ENCODE measurements around the gene INCENP. TPM values are rescaled to one million over a fixed set of nuclear protein-coding genes. Genes with fewer than 3 reads are reported as not detected.

INCENP gene
- total RNA-seq, 6 experiments from 2014 or later, result 32.3 to 60.0 (median 54.1) TPM

- peaks cover 6% of the 10 kb centered on the region; the same call in 1 of the 2 replicates for H3K36me3 Mint-ChIP-seq (ENCODE audit: low read depth)
- H3K27me3 Mint-ChIP-seq (ENCODE audit: insufficient read depth), result no peaks in the 10 kb centered on the region
- no peak overlapping the region for H3K27ac Mint-ChIP-seq
- no peak for TF ChIP-seq CTCF (IDR thresholded peaks at IDR 0.05)
- H3K4me3 Mint-ChIP-seq, result no peak overlapping the region
- peaks cover 19% of the 10 kb centered on the region for H3K9me3 Mint-ChIP-seq
- no peak for DNase-seq
- H3K4me1 Mint-ChIP-seq (ENCODE audit: low read depth), result no peaks in the 10 kb centered on the region
These were observed 36.1 kb upstream of the INCENP start for GRCh38 chr11:62087694-62088093.

GRCh38 chr11:62088331-62088933 lies 35.4 kb upstream of the INCENP start:
- TF ChIP-seq CTCF (IDR thresholded peaks at IDR 0.05), result no peak
- Mint-ChIP-seq H3K9me3 (peaks cover 19% of the 10 kb centered on the region), H3K4me1 (ENCODE audit: low read depth) (no peaks in the 10 kb centered on the region), H3K4me3 (no peak overlapping the region), H3K27ac (no peak overlapping the region), H3K36me3 (ENCODE audit: low read depth) (peaks cover 6% of the 10 kb centered on the region; the same call in 1 of the 2 replicates), H3K27me3 (ENCODE audit: insufficient read depth) (no peaks in the 10 kb centered on the region; the same call in 1 of the 2 replicates)
- DNase-seq, result no peak

GRCh38 chr11:62103141-62103540 lies 20.7 kb upstream of the INCENP start:
- H3K4me3 Mint-ChIP-seq, result no peak overlapping the region
- no peaks in the 10 kb centered on the region for H3K36me3 Mint-ChIP-seq (ENCODE audit: low read depth)
- no peak overlapping the region for H3K27ac Mint-ChIP-seq
- DNase-seq, result no peak
- TF ChIP-seq CTCF (IDR thresholded peaks at IDR 0.05), result no peak
- no peaks in the 10 kb centered on the region for H3K9me3 Mint-ChIP-seq
- peaks cover 32% of the 10 kb centered on the region for H3K4me1 Mint-ChIP-seq (ENCODE audit: low read depth)
- H3K27me3 Mint-ChIP-seq (ENCODE audit: insufficient read depth), result no peaks in the 10 kb centered on the region

GRCh38 chr11:62103986-62104385 lies 19.8 kb upstream of the INCENP start:
- H3K36me3 Mint-ChIP-seq (ENCODE audit: low read depth), result no peaks in the 10 kb centered on the region
- TF ChIP-seq CTCF (IDR thresholded peaks at IDR 0.05), result no peak
- no peak for DNase-seq
- H3K27ac Mint-ChIP-seq, result no peak overlapping the region
- no peak overlapping the region for H3K4me3 Mint-ChIP-seq
- H3K4me1 Mint-ChIP-seq (ENCODE audit: low read depth), result peaks cover 38% of the 10 kb centered on the region
- no peaks in the 10 kb centered on the region for H3K9me3 Mint-ChIP-seq
- no peaks in the 10 kb centered on the region for H3K27me3 Mint-ChIP-seq (ENCODE audit: insufficient read depth)

GRCh38 chr11:62104816-62105653 lies 18.8 kb upstream of the INCENP start:
- H3K27me3 Mint-ChIP-seq (ENCODE audit: insufficient read depth), result no peaks in the 10 kb centered on the region
- H3K36me3 Mint-ChIP-seq (ENCODE audit: low read depth), result no peaks in the 10 kb centered on the region
- TF ChIP-seq CTCF (IDR thresholded peaks at IDR 0.05), result no peak
- H3K4me1 Mint-ChIP-seq (ENCODE audit: low read depth), result peaks cover 45% of the 10 kb centered on the region
- peak; percentile 74 for DNase-seq
- peak overlapping the region; percentile 90 for H3K27ac Mint-ChIP-seq
- peak overlapping the region; percentile 88 for H3K4me3 Mint-ChIP-seq
- no peaks in the 10 kb centered on the region for H3K9me3 Mint-ChIP-seq
